ENCODE results near the gene LCE1C.

LCE1C gene

GRCh38 chr1:152759453-152760173, 46.8 kb downstream of the LCE1C start:
- DNase-seq: no peak

GRCh38 chr1:152758636-152759035, 47.8 kb downstream of the LCE1C start:
- no peak for DNase-seq

- no peak for DNase-seq
These were observed 48.7 kb downstream of the LCE1C start, which contains the start of gene KPRP for GRCh38 chr1:152757747-152758146. TSS of gene KPRP (plus strand) at chr1:152758025. CDS start at chr1:152759589, 1,564 bp downstream.

GRCh38 chr1:152756872-152757271, 49.6 kb downstream of the LCE1C start:
- DNase-seq: no peak
